SK-N-SH (cell line): ENCODE results near the gene TERT. TPM values are rescaled to one million over a fixed set of nuclear protein-coding genes. Genes with fewer than 3 reads are reported as not detected.

Source experiments
- CTCF ChIA-PET: fragments of 300-600, 350-600 bp; formaldehyde crosslinking; extraction: SDS; loops from one replicate; lab custom pipeline; 2021; lab: Yijun Ruan, JAX
- POLR2A ChIA-PET: fragments of 350-600 bp; sonication (Branson Sonifier 250); formaldehyde crosslinking; extraction: SDS; loops from one replicate; lab custom pipeline; 2020; ENCODE audit warnings: antibody characterized with exemption, inconsistent platforms; lab: Yijun Ruan, JAX
- DNase-seq: peaks from one replicate; pipeline ENCODE4 v3.0.0; 2012
- H2AFZ ChIP-seq: fragments of 200-600 bp; sonication (generic); 2 replicates; pipeline ENCODE4 v1.8.1; 2016; ENCODE audit warnings: antibody characterized with exemption, mild to moderate bottlenecking, low read depth
- H3F3A ChIP-seq: fragments of 200-600 bp; sonication (generic); replicated peaks from 2 replicates; pipeline ENCODE3; 2016; ENCODE audit warnings: antibody characterized with exemption, mild to moderate bottlenecking; ENCODE audit not compliant: insufficient read depth
- H3K27ac ChIP-seq, 2 experiments: fragments of 200-500 bp in 1 of 2; fragments of 200-600 bp in 1 of 2; sonication (Bioruptor generic) in 1 of 2; sonication (generic), shearing (Covaris generic) in 1 of 2; 2 replicates each; pipeline versions ENCODE4 v1.5.1 to v1.6.1; 2014 to 2016; ENCODE audit warnings: low read depth in 2 of 2, inconsistent platforms in 1 of 2, low read length in 1 of 2, mild to moderate bottlenecking in 1 of 2, mixed read lengths in 1 of 2
- H3K27me3 ChIP-seq: fragments of 200-600 bp; sonication (generic), shearing (Covaris generic); 2 replicates; pipeline ENCODE4 v1.6.1; 2016; ENCODE audit warnings: mixed run types; ENCODE audit not compliant: insufficient read depth
- H3K36me3 ChIP-seq, 2 experiments: fragments of 200-500 bp in 1 of 2; fragments of 200-600 bp in 1 of 2; sonication (Bioruptor generic) in 1 of 2; sonication (generic) in 1 of 2; replicated peaks in 1 of 2; 2 replicates each; pipeline versions ENCODE3 to v1.5.1; 2014 to 2016; ENCODE audit warnings: low read length in 1 of 2, mild to moderate bottlenecking in 1 of 2; ENCODE audit not compliant: insufficient read depth in 2 of 2, control insufficient read depth in 1 of 2
- H3K4me1 ChIP-seq, 2 experiments: fragments of 200-500 bp in 1 of 2; fragments of 200-600 bp in 1 of 2; sonication (Bioruptor generic) in 1 of 2; sonication (generic), shearing (Covaris generic) in 1 of 2; 2 replicates each; pipeline versions ENCODE4 v1.5.1 to v1.6.1; 2014 to 2016; ENCODE audit warnings: low read depth in 1 of 2, low read length in 1 of 2, mixed run types in 1 of 2; ENCODE audit not compliant: insufficient read depth in 2 of 2, control insufficient read depth in 1 of 2
- H3K4me2 ChIP-seq: fragments of 200-600 bp; sonication (generic), shearing (Covaris generic); 2 replicates; pipeline ENCODE4 v1.6.1; 2017; ENCODE audit warnings: mixed run types
- H3K4me3 ChIP-seq, 2 experiments: fragments of 200-500 bp in 1 of 2; fragments of 200-600 bp in 1 of 2; sonication (Bioruptor generic) in 1 of 2; sonication (generic), shearing (Covaris generic) in 1 of 2; 2 replicates each; pipeline versions ENCODE4 v1.5.1 to v1.8.1; 2014 to 2016; ENCODE audit warnings: low read depth in 2 of 2, inconsistent platforms in 1 of 2, low read length in 1 of 2, mild to moderate bottlenecking in 1 of 2, mixed read lengths in 1 of 2, moderate library complexity in 1 of 2
- H3K79me2 ChIP-seq: fragments of 200-600 bp; sonication (generic); 2 replicates; pipeline ENCODE4 v1.8.1; 2017; ENCODE audit warnings: mild to moderate bottlenecking; ENCODE audit not compliant: insufficient read depth
- H3K9ac ChIP-seq: fragments of 200-600 bp; sonication (generic); 2 replicates; pipeline ENCODE4 v1.6.1; 2017; ENCODE audit warnings: mixed run types
- H3K9me2 ChIP-seq: fragments of 200-600 bp; sonication (generic); 2 replicates; pipeline ENCODE4 v1.6.1; 2017; ENCODE audit warnings: mixed run types
- H3K9me3 ChIP-seq: fragments of 200-600 bp; sonication (generic); 2 replicates; pipeline ENCODE4 v1.6.1; 2017; ENCODE audit warnings: mixed run types, mild to moderate bottlenecking, moderate library complexity
- H4K20me1 ChIP-seq: fragments of 200-600 bp; sonication (generic); 2 replicates; pipeline ENCODE4 v1.6.1; 2017; ENCODE audit warnings: mild to moderate bottlenecking, mixed run types; ENCODE audit not compliant: insufficient read depth
- CTCF ChIP-seq: fragments of 200-600 bp; sonication (generic); IDR thresholded peaks from 2 replicates; pipeline ENCODE4 v1.6.1; 2017; ENCODE audit warnings: antibody characterized with exemption, mild to moderate bottlenecking, moderate library complexity
- EP300 ChIP-seq, 2 experiments: IDR thresholded peaks; 2 replicates each; pipeline versions ENCODE4 v1.4.0 to v1.6.1; 2012; ENCODE audit warnings: borderline replicate concordance in 1 of 2, low read depth in 1 of 2, low read length in 1 of 2
- FOSL2 ChIP-seq: IDR thresholded peaks from 2 replicates; pipeline ENCODE4 v1.4.0; 2012; ENCODE audit warnings: low read depth, mild to moderate bottlenecking, moderate library complexity, borderline replicate concordance
- FOXJ3 ChIP-seq: sonication (generic); formaldehyde crosslinking; IDR thresholded peaks from 2 replicates; pipeline ENCODE4 v1.5.1; 2020; ENCODE audit warnings: mild to moderate bottlenecking, missing genetic modification reagents
- GABPA ChIP-seq: IDR thresholded peaks from 2 replicates; pipeline ENCODE4 v1.4.0; 2012; ENCODE audit warnings: low read depth, mild to moderate bottlenecking
- GATA2 ChIP-seq: sonication (generic); formaldehyde crosslinking; IDR thresholded peaks from 2 replicates; pipeline ENCODE4 v1.5.0; 2020; ENCODE audit warnings: mild to moderate bottlenecking, missing genetic modification reagents
- IRF3 ChIP-seq: fragments of 150-350 bp; IDR thresholded peaks from 2 replicates; pipeline ENCODE4 v1.6.1; 2016; ENCODE audit warnings: mild to moderate bottlenecking, low read depth, low read length
- MEF2A ChIP-seq: IDR thresholded peaks from 2 replicates; pipeline ENCODE4 v1.4.0; 2012; ENCODE audit warnings: low read depth, borderline replicate concordance
- MXI1 ChIP-seq: IDR thresholded peaks from 2 replicates; pipeline ENCODE4 v1.6.1; 2012; ENCODE audit warnings: mild to moderate bottlenecking, low read depth, low read length, improper control_type of control experiment
- NRF1 ChIP-seq: IDR thresholded peaks from 2 replicates; pipeline ENCODE4 v1.6.1; 2012; ENCODE audit warnings: low read depth, mild to moderate bottlenecking, low read length
- PBX3 ChIP-seq: IDR thresholded peaks from 2 replicates; pipeline ENCODE4; 2012
- POLR2AphosphoS5 ChIP-seq: IDR thresholded peaks from 2 replicates; pipeline ENCODE4 v1.6.1; 2012; ENCODE audit warnings: low read depth, low read length
- RAD21 ChIP-seq: IDR thresholded peaks from 2 replicates; pipeline ENCODE4 v1.6.1; 2012; ENCODE audit warnings: mild to moderate bottlenecking, low read length
- REST ChIP-seq: IDR thresholded peaks from 2 replicates; pipeline ENCODE4 v1.6.1; 2012; ENCODE audit warnings: mild to moderate bottlenecking, low read depth, low read length, moderate library complexity
- RXRA ChIP-seq: IDR thresholded peaks from 2 replicates; pipeline ENCODE4 v1.4.0; 2012; ENCODE audit warnings: low read depth, mild to moderate bottlenecking, borderline replicate concordance
- SIN3A ChIP-seq: IDR thresholded peaks from 2 replicates; pipeline ENCODE4 v1.6.1; 2012; ENCODE audit warnings: low read depth, mild to moderate bottlenecking, low read length, moderate library complexity, borderline replicate concordance
- SMC3 ChIP-seq: IDR thresholded peaks from 2 replicates; pipeline ENCODE4 v1.6.1; 2012; ENCODE audit warnings: low read depth, low read length, improper control_type of control experiment
- TEAD4 ChIP-seq: IDR thresholded peaks from 2 replicates; pipeline ENCODE4 v1.4.0; 2012; ENCODE audit warnings: mild to moderate bottlenecking, borderline replicate concordance; ENCODE audit not compliant: insufficient read depth
- USF1 ChIP-seq: IDR thresholded peaks from 2 replicates; pipeline ENCODE4 v1.4.0; 2012; ENCODE audit warnings: low read depth, borderline replicate concordance
- ZBTB33 ChIP-seq: IDR thresholded peaks from 2 replicates; pipeline ENCODE4 v1.4.0; 2012; ENCODE audit warnings: low read depth, borderline replicate concordance
- WGBS: methylation state at CpG from one replicate; pipeline ENCODE4 v1.1.6; 2017; ENCODE audit warnings: low lambda C conversion rate; 5-methylcytosine and 5-hydroxymethylcytosine counted together
- polyA plus RNA-seq, 3 experiments: library from polyadenylated mRNA; depleted of rRNA; stranded (reverse); fragments of >200 nt; gene quantifications; 2 replicates each; pipeline ENCODE4 v1.2.3, GENCODE V29; 2012

TERT gene
- polyA plus RNA-seq, 1 of the 3 experiments (the other 2 are of a cell fraction): 2.4 TPM

- no peaks in the 10 kb centered on the region for H3K36me3 ChIP-seq
- no peak overlapping the region for H3K4me3 ChIP-seq
- no peak overlapping the region for H3K27ac ChIP-seq
- ChIA-PET CTCF (no interaction called here), POLR2A (no interaction called here)
- H3K9me3 ChIP-seq: no peaks in the 10 kb centered on the region
- no peak overlapping the region for H2AFZ ChIP-seq
- no peaks in the 10 kb centered on the region for H4K20me1 ChIP-seq
- no peak for DNase-seq
- no peak overlapping the region for H3K9ac ChIP-seq
- TF ChIP-seq MXI1 (no peak), REST (no peak), RAD21 (no peak), ZBTB33 (no peak), SMC3 (no peak), CTCF (no peak), SIN3A (no peak), GATA2 (CRISPR knock-in tag) (no peak), NRF1 (no peak), IRF3 (no peak), RXRA (no peak), FOXJ3 (CRISPR knock-in tag) (no peak), FOSL2 (no peak), EP300 (IDR thresholded peaks at IDR 0.05; ENCODE audit: borderline replicate concordance in 1 of 2, low read depth in 1 of 2, low read length in 1 of 2) (no peak), POLR2AphosphoS5 (no peak), TEAD4 (no peak), MEF2A (no peak), PBX3 (no peak), USF1 (no peak), GABPA (no peak)
- WGBS: 71% methylated on average over 9 of the region's 20 CpGs
- H3K4me1 ChIP-seq: no peaks in the 10 kb centered on the region
- no peaks in the 10 kb centered on the region for H3K9me2 ChIP-seq
- no peaks in the 10 kb centered on the region for H3F3A ChIP-seq
- H3K4me2 ChIP-seq: no peak overlapping the region
- 0 out of 2 replicates have a peak, but pooled peaks cover 10% of the 10 kb centered on the region for H3K27me3 ChIP-seq
- no peaks in the 10 kb centered on the region for H3K79me2 ChIP-seq
Measured at GRCh38 chr5:1212271-1212670, 82.6 kb downstream of the TERT start.
